Right forelimb (tissue), 1 donor: Measurements from ENCODE around the gene TGM4.
"Not testable (repeated sequence)": the region's sequence is repeated elsewhere in the genome, so short reads cannot be mapped to it uniquely, and the experiment has no call there.

Experiments
- DNase-seq: peaks from one replicate; pipeline ENCODE4 v3.0.0-alpha.2; 2018

The TGM4 gene

DNA sequence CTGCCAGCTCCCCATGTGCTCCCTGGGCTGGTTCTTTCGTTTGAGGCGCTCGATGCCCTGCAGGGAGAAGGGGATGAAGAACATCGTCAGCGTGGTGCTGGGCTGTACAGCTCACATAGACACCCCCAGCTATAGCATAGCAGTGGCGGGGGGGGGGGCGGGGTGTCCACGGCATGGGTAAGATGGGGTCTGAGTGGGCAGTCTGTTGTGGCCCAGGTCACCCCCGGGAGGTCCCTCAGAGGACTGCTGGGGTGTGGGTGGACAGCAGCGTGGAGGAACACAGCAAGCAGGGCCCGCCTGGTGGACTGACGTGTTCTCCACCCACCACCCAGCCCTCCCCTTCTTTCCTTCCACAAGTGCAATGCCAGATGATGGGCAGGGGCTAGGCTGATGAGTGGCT lies 43.7 kb downstream of the TGM4 start:
- DNase-seq = no peak

DNA sequence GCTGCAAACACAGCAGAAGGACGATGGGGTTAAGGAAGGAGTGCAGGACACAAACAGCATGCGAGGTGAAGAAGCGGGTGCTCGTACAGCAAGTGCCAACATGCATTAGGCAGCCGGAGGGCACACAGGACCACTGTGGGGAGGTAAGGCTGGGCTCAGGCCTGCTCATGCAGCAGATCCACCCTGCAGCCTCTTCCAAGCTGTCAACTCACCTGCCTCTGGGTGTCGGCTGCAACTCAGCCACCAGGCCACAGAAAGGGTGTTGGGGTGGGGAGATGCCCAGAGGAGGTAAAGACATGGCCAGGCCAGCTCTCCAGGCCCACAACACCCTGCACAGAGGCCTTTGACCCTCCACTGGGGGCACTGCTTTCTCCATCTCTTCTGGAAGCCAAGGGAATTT lies 44.2 kb downstream of the TGM4 start:
- DNase-seq = no peak

DNA sequence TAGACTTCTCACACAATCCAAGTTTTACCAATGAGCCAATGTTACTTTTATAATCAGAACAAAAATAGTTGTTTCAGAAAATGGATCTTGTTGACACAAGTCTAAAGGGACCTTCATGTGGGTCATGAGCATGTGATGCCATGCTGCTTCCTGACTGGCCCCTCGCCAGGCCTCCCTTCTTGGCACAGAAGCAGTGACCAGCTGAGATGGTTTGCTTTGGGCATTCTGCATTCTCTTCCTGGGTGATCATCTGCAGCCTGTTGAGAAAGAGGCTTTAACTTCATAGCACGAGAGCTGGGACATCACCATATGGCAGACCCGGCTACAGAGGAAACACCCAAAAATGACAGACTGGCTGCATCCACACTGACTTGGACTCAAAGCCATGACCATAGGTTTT lies 45.7 kb downstream of the TGM4 start:
- DNase-seq = peak; percentile 27

DNA sequence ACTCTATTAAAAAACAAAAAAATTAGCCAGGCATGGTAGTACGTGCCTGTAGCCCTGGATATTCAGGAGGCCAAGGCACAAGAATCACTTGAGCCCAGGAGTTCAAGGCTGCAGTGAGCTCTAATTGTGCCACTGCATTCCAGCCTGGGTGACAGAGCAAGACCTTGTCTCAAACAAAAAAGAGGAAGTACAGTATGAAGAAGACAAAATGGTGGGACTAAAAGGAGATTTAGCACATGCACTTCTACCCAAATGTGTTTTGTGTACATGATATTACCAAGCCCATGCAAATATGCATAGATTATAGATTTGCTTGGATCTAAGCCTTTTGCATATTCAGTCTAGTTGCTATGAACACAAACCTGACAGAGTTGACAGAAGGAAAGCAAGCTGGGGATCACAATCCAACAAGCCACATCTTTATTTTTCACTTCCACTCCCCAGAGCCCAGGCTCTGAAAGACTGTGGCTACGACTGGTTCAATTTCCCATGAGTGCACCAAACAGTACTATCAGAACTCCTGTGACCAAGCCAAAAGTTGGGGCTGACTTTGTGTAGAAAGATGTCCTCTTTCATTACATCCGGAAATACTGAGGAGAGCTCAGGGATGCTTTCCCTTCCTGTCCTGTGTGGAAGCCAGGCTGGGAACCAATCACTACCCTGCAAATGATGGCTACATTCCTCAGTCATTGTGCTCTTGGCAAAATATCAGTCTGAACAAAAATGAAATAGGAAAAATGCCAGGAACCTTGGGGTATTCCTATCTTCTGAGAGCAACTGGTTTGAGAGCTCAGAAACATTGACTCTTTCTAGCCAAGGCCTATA lies 49.4 kb downstream of the TGM4 start:
- DNase-seq = no peak

DNA sequence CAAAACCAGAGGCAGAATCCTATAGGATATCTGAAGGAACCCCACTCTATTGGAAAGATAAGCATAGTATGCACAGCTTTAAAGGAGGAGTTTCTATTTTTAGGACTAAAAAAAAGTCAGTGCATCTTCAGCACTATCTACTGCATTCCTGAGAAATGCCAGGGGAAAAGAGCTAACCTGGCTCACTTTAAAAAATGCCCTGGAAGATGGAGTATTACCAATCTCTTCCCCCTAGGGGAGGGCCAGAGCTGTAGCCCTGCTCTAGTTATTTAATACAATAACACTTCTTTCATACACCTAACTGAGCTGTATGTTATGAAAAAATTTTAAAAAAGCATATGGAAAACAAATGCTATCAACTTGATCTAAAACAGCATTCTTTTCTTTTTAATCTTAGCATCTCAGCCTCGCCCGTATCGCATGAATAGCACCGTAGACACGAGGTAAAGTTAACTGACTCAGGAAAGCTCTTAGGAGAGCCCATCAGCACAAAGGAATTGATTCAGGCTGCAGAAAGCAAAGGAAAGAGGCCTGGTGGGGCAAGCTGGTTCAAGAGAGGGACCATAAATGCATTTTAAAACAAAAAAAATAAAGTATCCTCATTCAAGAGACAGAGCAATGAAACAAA lies 50.2 kb downstream of the TGM4 start:
- DNase-seq = no peak

DNA sequence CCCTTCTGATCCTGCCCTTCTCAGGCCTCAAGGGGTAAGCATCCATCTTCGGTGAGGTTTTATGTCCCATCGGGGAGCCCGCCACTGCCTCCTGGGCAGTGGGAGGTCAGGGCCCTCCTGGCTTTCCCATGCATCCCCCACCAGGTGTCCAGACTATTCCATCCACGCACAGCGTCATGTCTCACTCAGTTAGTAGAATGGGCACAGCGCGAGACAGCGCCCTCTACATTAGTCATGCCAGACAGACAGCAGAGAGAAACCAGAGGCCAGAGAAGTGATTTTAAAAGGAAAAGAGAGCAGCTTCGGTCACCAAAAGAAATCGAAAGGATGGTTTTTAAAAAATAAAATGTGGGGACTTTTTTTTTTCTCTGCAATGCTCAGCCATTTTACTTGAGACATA lies 51.8 kb downstream of the TGM4 start:
- no peak for DNase-seq

DNA sequence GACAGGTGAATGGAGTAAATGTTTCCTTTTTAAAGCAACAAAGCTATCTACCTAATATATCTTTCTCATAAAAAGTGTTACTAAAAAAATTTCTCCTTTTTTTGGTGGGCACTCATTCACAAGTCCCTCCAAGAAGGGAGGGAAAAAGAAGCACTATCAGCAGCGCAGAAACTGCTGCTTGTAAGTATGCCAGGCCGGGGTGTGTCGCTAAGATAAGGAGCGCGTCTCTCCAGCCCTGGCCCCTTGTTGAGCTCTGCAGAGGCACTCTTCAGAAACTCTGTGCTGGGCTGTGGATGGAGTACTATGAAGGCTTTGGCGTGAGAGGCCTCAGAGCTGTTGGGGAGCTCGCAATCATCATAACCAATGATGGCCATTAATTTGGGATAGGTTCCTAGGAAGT lies 52.5 kb downstream of the TGM4 start:
- DNase-seq = no peak

DNA sequence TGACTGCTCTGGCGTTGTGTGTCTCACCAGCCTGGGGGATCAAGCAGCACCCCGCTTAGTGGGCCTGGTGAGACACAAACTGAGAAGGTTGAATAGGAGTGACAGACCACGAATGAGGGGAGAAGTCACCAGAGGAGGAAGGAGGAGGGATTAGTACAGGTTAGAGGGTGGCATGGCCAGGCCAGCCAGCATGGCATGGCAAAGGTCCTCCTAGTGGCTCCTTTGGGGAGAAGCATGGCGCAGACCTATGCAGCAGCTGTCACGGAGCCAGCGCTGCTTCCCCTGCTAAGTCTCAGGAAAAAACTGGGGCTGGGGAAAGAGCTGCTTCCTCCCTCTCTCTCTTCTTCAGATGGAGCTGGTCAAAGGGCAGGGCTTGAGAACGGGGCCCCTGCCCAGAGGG lies 53.0 kb downstream of the TGM4 start:
- no peak for DNase-seq

DNA sequence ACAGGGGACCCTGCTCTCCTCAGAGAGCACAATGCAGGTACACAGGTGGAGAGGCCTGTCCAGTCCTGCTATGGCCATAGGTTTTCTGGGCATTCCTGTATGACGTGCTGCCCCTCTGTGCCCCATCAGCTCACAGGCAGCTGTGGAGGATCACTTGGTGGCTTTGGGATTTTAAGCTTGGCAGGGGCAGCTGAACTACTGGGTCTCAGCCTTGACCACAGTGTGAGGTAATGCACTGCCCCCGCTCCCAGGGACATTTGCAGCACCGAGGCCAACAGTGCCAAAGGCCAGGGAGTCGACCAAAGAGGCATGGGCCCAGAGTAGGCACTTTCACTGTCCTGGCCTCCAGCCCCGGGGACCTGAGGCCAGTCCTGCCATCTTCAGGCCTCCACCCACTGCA lies 55.4 kb downstream of the TGM4 start:
- no peak for DNase-seq

DNA sequence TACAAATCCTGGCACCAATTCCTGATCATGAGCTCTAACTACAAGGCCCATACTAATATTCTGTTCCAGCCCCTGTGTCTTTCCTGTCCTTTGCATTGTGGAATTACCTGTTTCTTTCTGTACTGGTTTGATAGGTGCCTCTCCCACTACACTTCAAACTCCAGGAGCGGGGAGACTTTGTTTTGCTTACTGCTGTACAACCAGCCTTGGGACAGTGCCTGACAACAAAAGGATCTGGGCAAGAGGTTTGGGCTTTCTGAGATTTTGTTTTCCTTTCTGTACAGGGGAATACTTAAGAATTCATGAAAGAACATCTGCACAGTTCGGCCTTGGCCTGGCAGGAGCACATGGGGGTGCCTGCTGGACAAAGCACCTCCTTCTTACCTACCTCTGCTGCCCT lies 56.5 kb downstream of the TGM4 start:
- no peak for DNase-seq

DNA sequence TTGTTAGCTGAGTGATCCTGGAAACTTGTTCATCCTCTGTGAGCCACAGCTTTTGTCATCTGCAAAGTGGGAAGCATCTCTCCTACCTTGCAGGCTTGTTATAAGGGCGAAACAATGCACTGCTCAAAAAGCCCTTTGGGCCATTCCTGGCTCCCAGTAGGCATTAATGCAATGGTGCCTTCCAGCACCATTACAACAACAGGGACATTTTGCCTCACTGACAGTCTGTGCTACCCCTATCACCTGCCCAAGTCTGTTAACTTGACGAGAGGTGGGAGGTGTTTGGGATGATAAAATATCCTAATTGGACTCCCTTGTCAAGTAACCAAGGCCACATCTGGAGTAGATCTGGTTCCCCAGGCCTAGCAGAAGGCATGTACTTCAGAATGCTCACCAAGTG lies 57.4 kb downstream of the TGM4 start:
- DNase-seq = no peak

DNA sequence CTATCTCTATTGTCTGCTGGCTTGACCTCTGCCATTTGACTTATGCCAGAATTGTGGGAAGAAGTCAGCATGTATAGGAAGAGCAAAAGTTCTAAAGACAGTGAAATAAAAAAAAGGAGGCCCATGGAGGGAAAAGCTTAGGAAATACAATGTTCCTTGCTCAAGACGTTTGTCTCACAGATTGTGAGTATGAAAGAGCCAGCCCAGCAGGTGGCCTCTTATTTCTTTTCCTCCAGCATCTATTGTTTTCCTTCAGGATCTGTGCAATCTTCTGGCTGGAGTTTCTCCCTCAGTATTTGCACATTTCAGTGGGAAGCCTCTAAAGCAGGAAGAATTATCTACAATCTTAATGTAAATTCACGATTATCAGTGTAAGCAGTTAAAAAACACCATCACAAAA lies 57.9 kb downstream of the TGM4 start:
- no peak for DNase-seq

DNA sequence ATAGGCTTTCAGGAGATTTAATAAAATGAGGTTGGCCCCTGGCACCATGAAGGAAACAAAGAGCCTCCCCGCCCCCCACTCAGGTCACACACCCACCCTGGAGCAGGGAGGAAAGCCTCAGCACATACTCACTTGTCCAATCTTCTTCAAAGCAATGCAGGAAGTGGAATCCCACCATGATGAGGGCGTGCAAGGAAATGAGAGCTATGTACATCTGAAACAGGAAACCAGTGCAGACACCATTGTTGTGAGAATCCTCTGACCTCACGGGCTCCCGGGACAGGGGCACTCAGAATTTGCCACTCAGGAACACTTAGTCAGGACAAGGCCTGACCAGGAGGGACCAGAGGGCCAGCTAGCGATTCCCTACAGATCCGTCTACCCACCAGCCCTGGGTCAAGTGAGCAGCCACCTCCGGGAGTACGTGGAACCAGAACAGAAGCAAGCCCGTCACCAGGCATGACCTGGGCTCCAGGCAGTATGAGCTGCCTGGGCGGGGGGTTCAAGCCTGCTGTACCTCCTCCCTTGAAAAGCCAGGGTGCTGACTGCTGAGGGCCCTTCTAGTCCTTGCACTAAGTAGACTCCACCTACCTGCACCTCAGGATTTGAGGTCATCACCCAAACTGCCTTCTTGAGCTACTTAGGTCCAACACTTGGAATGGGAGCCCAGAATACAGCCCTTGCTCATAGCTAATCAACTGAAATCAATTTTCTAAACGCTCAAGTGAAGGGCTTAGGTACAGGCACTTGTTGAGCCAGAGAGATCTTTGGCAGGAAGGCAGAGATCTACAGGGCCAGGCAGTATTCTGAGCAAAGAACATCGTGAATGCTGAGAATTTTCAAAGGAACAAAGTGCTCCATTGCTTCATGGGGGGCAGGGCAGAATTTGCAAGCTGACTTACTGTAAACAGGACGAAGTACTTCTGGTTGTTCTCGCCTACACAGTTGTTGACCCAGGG lies 58.9 kb downstream of the TGM4 start:
- no peak for DNase-seq

DNA sequence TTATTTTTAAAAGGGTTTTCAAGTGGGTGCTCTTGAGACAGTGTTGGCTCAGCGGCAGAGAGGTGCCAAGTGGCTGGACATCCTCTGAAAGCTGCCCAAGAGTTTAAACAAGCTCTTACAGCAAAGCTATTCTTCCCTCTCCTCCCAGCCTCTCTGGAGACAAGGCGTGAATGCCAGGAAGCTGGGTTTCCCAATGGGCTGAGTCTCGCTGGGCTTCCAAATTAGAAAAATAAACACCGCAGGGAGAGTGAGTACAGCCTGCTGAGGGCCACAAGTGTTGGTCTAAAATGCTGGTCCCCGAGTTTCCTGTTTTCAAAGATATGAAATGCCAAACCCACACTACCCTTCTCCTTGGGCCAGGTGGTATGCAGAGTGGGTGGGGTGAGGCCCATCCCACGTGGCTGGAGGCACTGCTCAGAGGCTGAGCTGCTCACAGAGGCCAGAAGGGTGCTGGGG lies 65.2 kb downstream of the TGM4 start:
- no peak for DNase-seq

DNA sequence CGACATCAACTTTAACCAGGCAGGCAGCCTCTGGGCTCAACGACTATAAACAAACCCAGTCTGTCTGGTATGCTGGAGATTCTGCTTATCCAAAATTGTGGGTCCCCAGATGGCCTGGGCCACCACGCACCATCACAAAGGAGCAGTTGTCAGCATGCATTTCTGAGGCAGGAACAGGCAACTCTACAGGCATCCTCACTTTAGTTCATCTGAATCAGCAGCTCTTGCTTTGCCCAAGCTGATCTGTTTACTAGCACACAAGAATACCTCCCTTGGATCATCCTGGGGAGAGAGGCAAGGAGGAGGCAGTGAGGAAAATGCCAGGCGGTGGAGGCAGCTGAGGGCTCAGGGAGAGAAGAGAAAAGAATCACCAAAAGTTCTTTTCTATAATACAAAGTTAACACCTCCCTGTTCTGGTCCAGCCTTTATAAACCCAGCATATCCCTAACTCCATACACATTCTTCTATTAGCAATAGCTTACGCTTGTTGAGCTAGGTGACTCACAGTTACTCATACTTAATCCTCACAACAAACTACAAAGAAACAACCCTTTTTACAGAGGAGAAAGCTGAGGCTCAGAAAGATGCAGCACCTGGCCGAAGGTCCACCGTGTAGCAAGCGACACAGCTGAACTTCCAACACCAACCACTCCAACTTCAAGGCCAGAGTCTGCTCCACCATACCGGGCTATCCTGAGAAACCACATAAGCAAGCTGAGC lies 68.0 kb downstream of the TGM4 start:
- no peak for DNase-seq

DNA sequence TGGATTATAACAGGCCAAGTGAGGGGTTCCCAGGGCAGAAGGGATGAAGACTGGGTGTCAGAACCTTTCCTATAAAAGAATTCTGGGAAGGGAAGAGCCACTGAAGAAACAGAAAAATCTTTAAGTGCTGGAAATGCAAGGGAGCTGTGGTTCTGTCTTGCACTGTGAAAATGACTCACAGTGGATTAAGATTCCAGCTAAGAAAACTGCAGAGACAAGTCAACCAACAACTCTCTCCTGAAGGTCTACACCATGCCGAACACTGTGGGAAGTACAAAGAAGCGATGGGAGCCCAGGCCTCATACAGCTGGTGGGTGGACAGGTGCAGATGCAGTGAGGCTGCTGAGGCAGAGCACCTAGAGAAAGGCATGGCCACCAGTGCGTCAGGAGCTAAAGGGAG lies 73.8 kb downstream of the TGM4 start:
- DNase-seq = no peak

DNA sequence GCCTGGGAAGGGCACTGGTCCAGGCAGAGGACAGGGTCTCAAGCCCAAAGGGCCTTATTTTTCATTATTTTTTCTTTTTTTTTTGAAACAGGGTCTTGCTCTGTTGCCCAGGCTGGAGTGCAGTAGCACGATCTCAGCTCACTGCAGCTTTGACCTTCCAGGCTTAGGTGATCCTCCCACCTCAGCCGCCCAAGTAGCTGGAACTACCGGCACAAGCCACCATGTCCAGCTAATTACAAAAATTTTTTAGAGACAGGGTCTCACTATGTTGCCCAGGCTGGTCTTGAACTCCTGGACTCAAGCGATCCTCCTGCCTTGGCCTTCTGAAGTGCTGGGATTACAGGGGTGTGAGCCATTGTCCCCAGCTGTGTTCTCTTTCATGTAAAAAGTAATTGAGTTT lies 75.4 kb downstream of the TGM4 start:
- not testable (repeated sequence) for DNase-seq

DNA sequence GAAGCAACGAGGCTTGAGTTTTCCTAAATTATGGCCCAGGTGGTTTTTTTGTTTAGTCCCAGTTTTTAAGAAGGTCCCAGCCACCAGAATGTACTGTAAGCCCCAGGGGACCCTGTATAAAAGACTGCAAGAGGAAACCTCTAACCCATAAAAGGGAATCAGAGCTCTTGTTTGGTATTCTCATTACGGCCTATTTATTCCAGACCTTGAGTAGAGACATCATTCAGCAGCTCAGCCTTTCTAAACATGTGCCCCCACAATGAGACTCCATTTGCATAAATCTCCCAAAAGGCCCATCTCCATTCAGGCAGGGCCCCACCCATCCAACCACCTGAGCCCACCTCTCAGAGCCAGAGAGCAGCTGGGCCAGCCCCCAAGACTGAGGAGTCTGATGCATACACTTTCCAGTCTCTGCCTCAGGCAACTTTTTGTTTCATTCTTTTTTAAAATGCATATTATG lies 75.9 kb downstream of the TGM4 start:
- no peak for DNase-seq

DNA sequence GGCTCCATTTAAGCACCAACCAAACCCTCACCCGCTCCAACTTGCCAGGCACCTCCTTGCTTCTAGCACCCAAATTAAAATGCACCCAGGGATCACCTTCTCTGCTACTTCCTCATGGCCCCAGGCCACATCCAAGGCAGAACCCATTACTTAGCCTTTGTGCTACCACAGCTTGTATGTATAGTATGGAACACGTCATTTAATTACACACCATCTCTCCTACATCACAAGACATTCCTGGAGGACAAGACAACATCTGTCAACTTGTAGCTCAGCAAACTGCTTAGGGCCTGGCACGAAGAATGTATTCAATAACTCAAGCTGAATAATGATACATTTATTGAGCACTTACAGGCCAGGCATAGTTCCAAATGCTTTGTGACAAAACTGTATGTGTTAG lies 78.3 kb downstream of the TGM4 start:
- DNase-seq = no peak

DNA sequence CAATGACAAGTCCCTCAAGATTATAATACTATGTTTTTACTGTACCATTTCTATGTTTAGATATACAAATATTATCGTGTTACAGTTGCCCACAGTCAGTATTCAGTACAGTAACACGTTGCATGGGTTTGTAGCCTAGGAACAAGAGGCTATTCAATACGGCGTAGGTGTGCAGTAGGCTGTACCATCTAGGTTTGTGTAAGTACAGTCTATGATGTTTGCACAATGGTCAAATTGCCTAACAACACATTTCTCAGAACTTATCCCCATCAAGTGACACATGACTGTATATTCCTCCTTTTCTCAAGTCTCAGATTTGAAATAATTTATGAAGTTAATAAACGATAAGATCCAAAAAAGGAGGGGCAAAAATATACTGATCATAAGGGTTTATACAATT lies 79.9 kb downstream of the TGM4 start:
- DNase-seq = no peak

DNA sequence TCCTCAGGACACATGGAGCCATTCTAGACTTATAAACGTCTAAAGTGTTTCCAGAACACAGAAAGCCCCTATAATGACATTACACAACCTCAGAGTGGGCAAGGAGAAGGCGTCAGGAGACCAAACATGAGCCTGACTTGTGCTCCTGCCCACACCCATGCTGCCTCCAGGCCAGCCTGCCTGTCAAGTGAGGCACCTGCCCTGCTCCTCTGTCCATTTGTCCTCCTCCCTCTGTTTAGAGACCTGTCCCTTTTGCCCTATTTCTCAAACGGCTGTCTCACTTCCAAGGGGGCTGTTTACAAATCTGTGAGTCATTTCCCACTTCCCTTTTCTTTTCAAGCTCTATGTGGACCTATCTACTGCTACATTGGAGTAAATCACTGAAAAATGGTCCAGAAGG lies 80.6 kb downstream of the TGM4 start:
- DNase-seq = no peak

DNA sequence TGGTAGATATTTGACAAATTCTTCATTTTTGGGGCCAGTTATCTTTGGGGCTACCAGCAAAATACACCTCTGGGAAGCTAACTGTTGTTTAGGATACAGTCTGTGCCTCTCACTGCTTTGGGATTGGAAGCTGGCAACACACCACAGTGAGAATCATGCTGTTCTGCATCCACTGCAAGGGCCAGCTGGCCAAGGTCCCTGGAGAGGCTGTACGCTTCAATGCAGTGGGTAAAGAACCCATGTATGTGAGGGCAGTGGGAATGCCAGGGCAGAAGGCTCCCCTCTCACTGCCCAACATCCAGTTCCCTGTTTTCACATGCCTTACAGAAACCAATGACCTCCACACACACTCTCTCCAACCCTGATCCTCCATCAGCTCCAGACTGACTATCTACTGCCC lies 81.5 kb downstream of the TGM4 start:
- DNase-seq = no peak

DNA sequence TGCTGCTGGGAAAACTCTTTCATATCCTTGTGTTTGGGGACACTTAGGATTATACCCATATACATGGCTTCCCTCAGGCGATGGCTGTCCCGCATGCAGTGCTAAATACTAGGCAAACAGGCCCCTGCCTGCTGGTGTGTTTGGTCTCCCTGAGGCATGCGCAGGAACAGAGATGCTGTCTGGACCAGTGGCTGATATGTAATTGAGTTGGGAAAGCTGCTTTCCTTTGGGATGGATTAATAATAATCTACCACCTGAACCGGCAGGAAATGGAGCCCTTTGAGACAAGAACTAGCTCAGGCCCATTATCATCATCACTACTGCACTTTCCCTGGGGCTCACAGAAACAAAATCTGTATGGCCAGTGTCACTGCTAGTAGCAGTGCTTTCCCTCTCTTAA lies 83.6 kb downstream of the TGM4 start:
- no peak for DNase-seq
